Measurements from ENCODE around the gene MAD1L1.

Gene MAD1L1

DNA sequence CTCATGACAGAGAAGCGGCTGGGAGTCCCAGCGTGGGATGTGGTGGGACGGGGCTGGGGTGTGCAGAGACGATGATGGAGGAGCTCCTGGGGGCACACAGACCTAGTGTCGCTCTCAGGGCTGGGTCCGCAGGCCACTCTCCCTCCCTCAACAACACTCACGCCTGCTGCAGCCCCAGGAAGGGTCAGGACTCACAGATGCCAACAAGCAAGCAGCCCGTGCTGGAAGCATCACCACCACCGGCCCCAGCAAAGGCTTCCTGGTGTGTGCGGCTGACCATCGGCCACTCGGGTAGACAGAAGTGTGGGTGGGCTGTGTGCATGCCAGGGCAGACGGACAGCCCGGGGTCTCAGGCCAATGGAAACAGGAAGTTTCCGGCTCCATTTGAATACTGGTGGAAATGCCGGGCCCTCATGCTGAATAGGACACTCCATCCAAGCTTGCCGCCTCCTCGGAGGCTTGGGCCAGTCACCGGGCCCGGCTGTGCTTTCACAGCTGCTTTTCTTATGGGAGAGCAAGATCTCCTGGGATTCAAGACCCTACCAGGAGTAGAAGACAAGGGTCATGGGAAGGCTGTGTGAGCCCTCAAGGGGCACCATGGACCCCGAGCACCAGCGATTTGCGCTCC, 384.6 kb downstream of the MAD1L1 start:
- H3K4me3 ChIP-seq (ENCODE audit: low read depth, low read length): no peak overlapping the region
- no peak for TF ChIP-seq CTCF (IDR thresholded peaks at IDR 0.05; ENCODE audit: low read depth, low read length)
- in situ Hi-C loops (cut with HindIII; ENCODE audit: low sequenced_read_pairs): no loop called here
- DNase-seq (ENCODE audit: low read depth, low spot score): no peak

GRCh38 chr7:1847260-1848001, 385.3 kb downstream of the MAD1L1 start:
- no peak for DNase-seq (ENCODE audit: low read depth, low spot score)
- in situ Hi-C loops (cut with HindIII; ENCODE audit: low sequenced_read_pairs): no loop called here
- TF ChIP-seq CTCF (IDR thresholded peaks at IDR 0.05; ENCODE audit: low read depth, low read length): no peak
- no peak overlapping the region for H3K4me3 ChIP-seq (ENCODE audit: low read depth, low read length)

- in situ Hi-C loops (cut with HindIII; ENCODE audit: low sequenced_read_pairs): no loop called here
- DNase-seq (ENCODE audit: low read depth, low spot score): no peak
- TF ChIP-seq CTCF (IDR thresholded peaks at IDR 0.05; ENCODE audit: low read depth, low read length): no peak
- no peak overlapping the region for H3K4me3 ChIP-seq (ENCODE audit: low read depth, low read length)
These were observed 386.2 kb downstream of the MAD1L1 start for GRCh38 chr7:1846331-1847065.

GRCh38 chr7:1845536-1846311, 387.0 kb downstream of the MAD1L1 start:
- in situ Hi-C loops (cut with HindIII; ENCODE audit: low sequenced_read_pairs): no loop called here

DNA sequence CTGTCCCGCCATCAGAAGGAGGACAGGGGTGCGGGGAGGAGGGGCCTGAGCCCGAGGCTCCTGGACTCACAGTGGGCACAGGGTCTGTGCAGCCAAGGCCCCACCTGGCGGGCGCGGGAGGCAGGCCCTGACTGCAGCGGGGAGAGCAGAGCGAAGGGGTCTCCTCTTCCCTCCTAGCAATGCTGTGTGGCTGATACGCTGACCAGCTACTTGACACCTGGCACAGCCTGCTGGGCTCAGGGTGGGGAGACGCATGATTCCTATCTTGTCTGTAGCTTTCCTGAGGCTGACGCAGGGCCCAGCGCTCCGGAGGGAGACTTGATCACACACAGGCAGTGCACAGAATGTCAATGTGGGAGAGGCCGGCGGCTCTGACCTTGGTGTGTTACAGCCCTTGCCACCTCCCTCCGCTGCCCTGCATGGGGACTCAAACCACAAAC, 387.8 kb downstream of the MAD1L1 start:
- H3K4me3 ChIP-seq (ENCODE audit: low read depth, low read length): no peak overlapping the region
- no peak for TF ChIP-seq CTCF (IDR thresholded peaks at IDR 0.05; ENCODE audit: low read depth, low read length)
- DNase-seq (ENCODE audit: low read depth, low spot score): no peak
- in situ Hi-C loops (cut with HindIII; ENCODE audit: low sequenced_read_pairs): no loop called here

More at GRCh38 chr7:1845536-1846311, 387.0 kb downstream of the MAD1L1 start:
- TF ChIP-seq CTCF (IDR thresholded peaks at IDR 0.05; ENCODE audit: low read depth, low read length): no peak
- no peak overlapping the region for H3K4me3 ChIP-seq (ENCODE audit: low read depth, low read length)
- no peak for DNase-seq (ENCODE audit: low read depth, low spot score)

- DNase-seq (ENCODE audit: low read depth, low spot score): no peak
- TF ChIP-seq CTCF (IDR thresholded peaks at IDR 0.05; ENCODE audit: low read depth, low read length): no peak
- no peak overlapping the region for H3K4me3 ChIP-seq (ENCODE audit: low read depth, low read length)
- in situ Hi-C loops (cut with HindIII; ENCODE audit: low sequenced_read_pairs): no loop called here
These were observed 388.3 kb downstream of the MAD1L1 start for GRCh38 chr7:1844336-1844950.
